WTC11 (cell line): ENCODE measurements around the gene TRAPPC3L.

Experiments used
- ATF3 ChIP-seq: sonication (generic); formaldehyde crosslinking; conservative IDR thresholded peaks from 2 replicates; pipeline ENCODE4 v1.8.1; 2022; ENCODE audit warnings: mild to moderate bottlenecking, missing genetic modification reagents
- CREB1 ChIP-seq: sonication (generic); formaldehyde crosslinking; IDR thresholded peaks from 2 replicates; pipeline ENCODE4 v1.8.0; 2023; ENCODE audit warnings: mild to moderate bottlenecking, missing genetic modification reagents
- CTCF ChIP-seq: fragments of 200-600 bp; IDR thresholded peaks from 2 replicates; pipeline ENCODE4 v1.8.0; 2022; ENCODE audit warnings: antibody characterized with exemption
- E2F1 ChIP-seq: sonication (generic); formaldehyde crosslinking; IDR thresholded peaks from 2 replicates; pipeline ENCODE4 v1.8.0; 2022; ENCODE audit warnings: mild to moderate bottlenecking, missing genetic modification reagents
- ESRRA ChIP-seq: sonication (generic); formaldehyde crosslinking; IDR thresholded peaks from 2 replicates; pipeline ENCODE4 v1.8.1; 2022; ENCODE audit warnings: mild to moderate bottlenecking, missing genetic modification reagents, borderline replicate concordance
- HMGXB4 ChIP-seq: sonication (generic); formaldehyde crosslinking; IDR thresholded peaks from 2 replicates; pipeline ENCODE4 v1.8.1; 2023; ENCODE audit warnings: mild to moderate bottlenecking, moderate library complexity, missing genetic modification reagents
- NFYB ChIP-seq: sonication (generic); formaldehyde crosslinking; conservative IDR thresholded peaks from 2 replicates; pipeline ENCODE4 v1.8.0; 2022; ENCODE audit warnings: low read depth, missing genetic modification reagents
- USF2 ChIP-seq: sonication (generic); formaldehyde crosslinking; IDR thresholded peaks from 2 replicates; pipeline ENCODE4 v1.8.1; 2023; ENCODE audit warnings: mild to moderate bottlenecking, missing genetic modification reagents, moderate library complexity
- ZNF121 ChIP-seq: sonication (generic); formaldehyde crosslinking; IDR thresholded peaks from 2 replicates; pipeline ENCODE4 v1.8.0; 2023; ENCODE audit warnings: missing genetic modification reagents
- ZNF263 ChIP-seq: sonication (generic); formaldehyde crosslinking; IDR thresholded peaks from 2 replicates; pipeline ENCODE4 v1.8.1; 2022; ENCODE audit warnings: low read depth, mild to moderate bottlenecking, moderate library complexity, missing genetic modification reagents
- ZNF416 ChIP-seq: fragments of 250-450 bp; sonication (Bioruptor Pico); IDR thresholded peaks from 2 replicates; pipeline ENCODE4 v1.9.0; 2021; ENCODE audit warnings: mild to moderate bottlenecking, inconsistent platforms

- no peak for TF ChIP-seq CTCF
- no peak for TF ChIP-seq HMGXB4 (CRISPR knock-in tag)
- no peak for TF ChIP-seq USF2 (CRISPR knock-in tag)
- TF ChIP-seq ZNF121 (CRISPR knock-in tag): no peak
- no peak for TF ChIP-seq E2F1 (CRISPR knock-in tag)
- TF ChIP-seq ESRRA (CRISPR knock-in tag): no peak
- TF ChIP-seq NFYB (CRISPR knock-in tag): no peak
- no peak for TF ChIP-seq ZNF416 (CRISPR knock-in tag)
- no peak for TF ChIP-seq ZNF263 (CRISPR knock-in tag)
- no peak for TF ChIP-seq CREB1 (CRISPR knock-in tag)
- TF ChIP-seq ATF3: no peak
Measured at GRCh38 chr6:116500969-116501433, 44.5 kb downstream of the TRAPPC3L start.
